Measurements from ENCODE around the gene UROC1.
"Not testable (repeated sequence)": the region's sequence is repeated elsewhere in the genome, so short reads cannot be mapped to it uniquely, and the experiment has no call there.

UROC1 gene

GRCh38 chr3:126546549-126547239 lies 29.1 kb upstream of the UROC1 start:
- DNase-seq (ENCODE audit: low read depth), result no peak

- no peak for DNase-seq (ENCODE audit: low read depth)
Observed at GRCh38 chr3:126546013-126546412, 28.4 kb upstream of the UROC1 start.

- no peak for DNase-seq (ENCODE audit: low read depth)
Observed at GRCh38 chr3:126545544-126545943, 28.0 kb upstream of the UROC1 start.

DNA sequence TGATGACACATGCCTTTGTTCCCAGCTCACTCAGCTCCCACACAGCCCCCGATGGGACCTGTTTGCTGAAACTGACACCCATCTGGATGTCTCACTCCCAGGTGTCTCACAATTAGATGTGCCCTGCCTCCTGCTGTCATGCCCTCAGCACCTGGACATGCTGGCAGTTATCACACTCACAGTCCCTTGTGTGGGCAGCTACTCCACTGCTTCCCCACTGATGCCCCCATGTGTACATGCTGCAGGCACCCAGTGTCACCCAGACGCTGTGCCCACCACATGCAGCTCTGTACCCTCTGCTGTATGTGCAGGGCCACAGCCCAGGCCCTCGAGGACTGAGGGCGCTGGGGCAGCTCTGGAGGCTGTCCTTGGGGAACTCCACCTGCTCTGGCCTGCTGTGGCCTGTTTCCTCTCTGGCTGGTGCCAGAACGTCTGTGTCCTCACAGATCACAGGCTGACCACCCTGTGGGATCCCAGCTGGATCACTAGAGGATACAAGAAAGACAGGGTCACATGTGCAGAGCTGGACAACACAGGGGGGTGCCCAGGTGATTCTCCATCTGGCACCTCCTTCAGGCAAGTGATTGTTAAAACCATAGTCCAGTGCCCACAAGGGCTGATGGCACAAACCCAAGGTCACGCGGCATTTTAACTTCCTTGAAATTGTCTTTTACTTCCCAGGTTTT lies 27.2 kb upstream of the UROC1 start:
- no peak for DNase-seq (ENCODE audit: low read depth)

- DNase-seq (ENCODE audit: low read depth), result no peak
Observed at GRCh38 chr3:126543457-126544061, 26.0 kb upstream of the UROC1 start.

DNA sequence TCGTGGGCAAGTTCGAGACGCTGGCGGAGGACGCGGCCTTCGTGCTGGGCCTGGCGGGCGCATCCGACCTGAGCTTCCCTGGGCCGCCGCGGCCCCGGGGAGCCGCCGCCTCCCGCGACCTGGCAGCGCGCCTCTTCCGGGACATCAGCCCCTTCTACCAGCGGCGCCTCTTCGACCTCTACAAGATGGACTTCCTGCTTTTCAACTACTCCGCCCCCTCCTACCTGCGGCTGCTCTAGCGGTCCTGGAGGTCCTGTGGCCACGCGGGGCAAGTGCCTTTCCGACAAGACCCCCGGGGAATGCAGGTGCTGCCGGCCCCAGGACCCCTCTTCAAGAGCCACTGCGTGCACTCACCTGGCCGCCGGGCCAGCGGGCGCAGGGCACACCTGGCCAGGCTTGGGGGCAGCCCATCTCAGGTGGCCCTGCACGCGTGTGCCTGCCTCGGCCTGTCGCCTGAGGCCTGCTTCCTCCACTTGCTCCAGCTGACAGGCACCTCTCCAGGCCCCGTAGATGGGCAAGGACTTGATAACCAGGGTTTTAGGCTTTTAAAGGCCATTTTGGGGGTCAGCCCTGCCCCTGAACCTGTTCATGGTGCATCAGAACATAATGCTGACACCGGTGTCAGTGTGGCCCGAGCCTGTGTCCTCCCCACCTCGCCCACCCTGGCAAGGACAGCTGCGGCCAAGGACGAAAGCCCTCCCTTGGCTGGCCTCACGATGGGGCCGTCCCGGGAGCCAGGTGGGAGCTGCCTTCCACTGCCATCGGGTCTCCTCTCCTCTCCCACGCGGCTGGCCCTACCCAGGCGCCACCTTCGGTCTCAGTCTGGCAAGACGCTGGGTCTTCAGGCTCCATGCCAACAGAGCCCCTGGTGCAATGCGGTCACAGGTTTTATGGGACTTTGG lies 25.0 kb upstream of the UROC1 start:
- no peak for DNase-seq (ENCODE audit: low read depth)

- no peak for DNase-seq (ENCODE audit: low read depth)
Observed at GRCh38 chr3:126541628-126542339, 24.2 kb upstream of the UROC1 start.

DNA sequence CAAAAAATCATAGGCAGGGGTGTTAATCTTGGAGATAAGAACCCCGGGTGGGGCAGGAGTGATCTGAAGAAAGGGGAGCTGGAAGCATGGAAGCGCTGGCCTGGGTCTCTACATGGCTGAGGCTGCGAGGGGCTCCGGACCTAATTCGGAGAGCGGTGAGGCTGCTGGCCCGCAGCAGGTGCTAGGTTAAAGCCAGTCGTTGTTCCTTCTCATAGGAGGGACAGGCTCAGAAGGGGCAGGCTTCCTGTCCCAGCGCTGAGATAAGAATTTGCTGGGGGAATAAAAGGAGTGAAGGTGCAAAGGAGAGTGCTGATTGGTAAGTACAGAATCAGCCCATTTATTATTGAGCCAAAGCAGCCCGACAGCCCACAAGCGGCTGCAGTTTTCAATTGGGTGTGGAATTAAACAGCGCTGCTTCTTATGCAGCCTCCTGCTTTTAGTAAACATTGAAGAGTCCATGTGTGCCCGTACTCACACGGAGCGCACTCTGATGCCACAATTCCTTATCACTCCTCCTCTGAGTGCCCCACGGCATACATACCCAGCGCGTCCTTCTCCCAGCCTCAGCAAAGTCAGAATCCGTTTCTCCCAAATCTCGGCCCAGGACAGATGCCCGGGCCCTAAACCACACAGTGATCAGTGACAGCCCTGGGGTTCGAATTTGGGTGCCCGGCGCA lies 23.5 kb upstream of the UROC1 start:
- no peak for DNase-seq (ENCODE audit: low read depth)

GRCh38 chr3:126540342-126540849 lies 22.8 kb upstream of the UROC1 start:
- DNase-seq (ENCODE audit: low read depth), result no peak

DNA sequence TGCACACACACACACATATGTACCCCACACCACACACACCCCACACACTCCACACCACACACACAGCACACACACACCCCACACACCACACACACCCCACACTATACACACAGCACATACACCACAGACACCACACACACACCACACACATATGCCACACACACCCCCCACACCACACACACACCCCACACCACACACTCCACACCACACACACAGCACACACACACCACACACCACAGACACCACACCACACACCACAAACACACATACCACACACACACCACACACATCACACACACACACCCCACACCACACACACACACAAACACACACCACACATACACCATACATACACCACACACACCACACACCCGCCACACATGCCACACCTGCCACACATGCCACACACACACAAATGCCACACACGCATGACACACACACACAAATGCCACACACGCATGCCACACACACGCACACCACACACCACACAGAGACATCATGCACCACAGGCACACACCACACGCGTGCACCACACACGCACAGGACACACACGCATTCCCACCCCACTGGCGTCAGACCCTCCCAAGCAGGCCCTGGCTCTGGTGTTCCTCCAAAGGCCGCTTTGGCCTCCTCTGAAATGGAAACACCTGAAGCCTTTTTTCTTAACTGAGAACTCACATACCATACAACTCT lies 22.1 kb upstream of the UROC1 start:
- no peak for DNase-seq (ENCODE audit: low read depth)

GRCh38 chr3:126538966-126539365 lies 21.4 kb upstream of the UROC1 start:
- no peak for DNase-seq (ENCODE audit: low read depth)

GRCh38 chr3:126538316-126538715 lies 20.7 kb upstream of the UROC1 start:
- DNase-seq (ENCODE audit: low read depth), result no peak

DNA sequence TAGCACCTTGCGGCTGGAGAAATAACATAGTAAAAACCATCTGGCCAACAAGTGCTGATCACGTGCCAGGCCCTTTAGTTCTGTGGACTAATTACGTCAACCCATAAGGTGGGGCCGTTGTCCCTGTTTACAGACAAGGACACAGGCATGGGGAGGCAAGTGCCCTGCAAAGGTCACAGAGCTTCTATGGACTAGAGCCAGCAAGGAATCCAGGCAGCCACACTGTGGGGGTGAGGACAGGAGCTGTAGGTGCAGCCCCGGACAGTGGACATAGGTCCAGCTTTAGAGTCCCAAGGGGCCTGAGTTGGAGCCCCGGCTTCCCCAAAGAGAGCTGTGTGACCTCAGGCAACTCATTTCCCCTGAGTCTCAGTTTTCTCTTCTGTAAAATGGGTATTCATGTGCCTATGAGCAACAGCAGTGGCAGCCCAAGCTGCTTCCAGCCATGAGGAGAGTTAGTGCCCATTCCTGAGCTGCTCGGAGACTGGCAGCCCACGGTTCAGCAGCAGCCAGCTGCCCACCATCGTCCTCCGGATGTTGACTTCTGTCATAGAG lies 20.2 kb upstream of the UROC1 start:
- DNase-seq (ENCODE audit: low read depth), result no peak

- no peak for DNase-seq (ENCODE audit: low read depth)
Observed at GRCh38 chr3:126537116-126537729, 19.6 kb upstream of the UROC1 start.

DNA sequence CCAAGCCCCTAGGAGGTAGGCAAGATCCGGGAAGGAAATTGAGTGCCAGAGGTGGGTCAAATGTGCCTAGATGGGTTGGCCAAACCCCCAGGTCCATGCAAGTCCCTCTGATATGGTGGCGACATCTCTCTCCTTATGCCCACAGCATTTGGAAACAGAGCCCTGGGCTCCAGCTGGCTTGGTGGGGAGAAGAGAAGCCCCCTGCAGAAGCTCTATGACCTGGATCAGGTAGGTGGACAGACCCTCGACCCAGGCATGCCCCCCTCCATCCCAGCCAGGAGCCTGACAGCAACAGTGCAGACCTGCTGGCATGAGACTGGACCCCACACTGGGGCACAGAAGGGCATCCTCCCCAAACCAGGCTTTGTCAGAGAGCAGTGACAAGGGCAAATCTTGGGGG lies 18.6 kb upstream of the UROC1 start:
- no peak for DNase-seq (ENCODE audit: low read depth)

DNA sequence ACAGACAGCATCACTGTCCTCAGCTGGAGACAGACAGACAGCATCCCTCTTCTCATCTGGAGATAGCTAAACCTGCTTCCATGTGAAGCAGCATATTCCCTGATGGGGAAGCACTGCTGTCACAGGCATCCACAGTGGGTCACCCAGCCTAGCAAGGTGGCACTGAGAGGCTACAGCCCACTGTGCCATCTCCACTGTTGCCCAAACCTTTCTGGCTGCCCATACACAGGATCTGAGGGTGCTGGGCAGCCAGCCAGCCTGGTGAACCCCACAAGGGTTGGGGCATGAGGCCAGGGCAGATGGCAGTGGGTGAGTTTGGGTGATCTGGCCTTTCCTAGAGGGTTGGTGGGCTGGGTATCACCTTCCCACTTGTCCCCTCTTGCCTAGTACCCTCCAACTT lies 18.1 kb upstream of the UROC1 start:
- no peak for DNase-seq (ENCODE audit: low read depth)

DNA sequence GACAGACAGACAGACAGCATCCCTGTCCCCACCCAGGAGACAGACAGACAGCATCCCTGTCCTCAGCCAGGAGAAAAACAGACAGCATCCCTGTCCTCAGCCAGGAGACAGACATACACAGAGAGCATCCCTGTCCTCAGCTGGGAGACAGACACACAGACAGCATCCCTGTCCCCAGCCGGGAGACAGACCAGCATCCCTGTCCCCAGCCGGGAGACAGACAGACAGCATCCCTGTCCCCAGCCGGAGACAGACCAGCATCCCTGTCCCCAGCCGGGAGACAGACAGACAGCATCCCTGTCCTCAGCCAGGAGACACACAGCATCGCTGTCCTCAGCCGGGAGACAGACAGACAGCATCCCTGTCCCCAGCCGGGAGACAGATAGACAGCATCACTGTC lies 17.1 kb upstream of the UROC1 start:
- not testable (repeated sequence) for DNase-seq (ENCODE audit: low read depth)

GRCh38 chr3:126533506-126533905 lies 15.9 kb upstream of the UROC1 start:
- no peak for DNase-seq (ENCODE audit: low read depth)

- no peak for DNase-seq (ENCODE audit: low read depth)
Observed at GRCh38 chr3:126531051-126531330, 13.4 kb upstream of the UROC1 start.
